Sciatic nerve (tissue), 2 donors: ENCODE results near the gene IFNGR1. TPM values are rescaled to one million over a fixed set of nuclear protein-coding genes. Genes with fewer than 3 reads are reported as not detected.

Experiments used
- ATAC-seq: fragments of 200-7000 bp; cut with Tn5 transposase; one replicate; pipeline ENCODE4 v1.9.1; 2020; ENCODE audit warnings: mild to moderate bottlenecking, moderate library complexity
- DNase-seq: peaks from one replicate; pipeline ENCODE4 v3.0.0-alpha.2; 2020; ENCODE audit warnings: low spot score
- intact Hi-C: fragments of 100-400 bp; cut with DNase I; formaldehyde crosslinking; loops from one replicate; pipeline ENCODE4 v1.14.2; 2022
- total RNA-seq: library from RNA; stranded (reverse); fragmentation: NEBNext Ultra II Directional; extraction: Animal tissue kit (Norgen Biotek cat#: 25700); gene quantifications from one replicate; pipeline ENCODE4 v1.2.1, GENCODE V29; 2021
- donor health status: DM: no; HTN: no; CAD: no.
- donor health status: DM: no; HTN: no; CAD: no.

IFNGR1 gene
- total RNA-seq, 1 donor from 2014 or later, result 95.2 TPM

DNA sequence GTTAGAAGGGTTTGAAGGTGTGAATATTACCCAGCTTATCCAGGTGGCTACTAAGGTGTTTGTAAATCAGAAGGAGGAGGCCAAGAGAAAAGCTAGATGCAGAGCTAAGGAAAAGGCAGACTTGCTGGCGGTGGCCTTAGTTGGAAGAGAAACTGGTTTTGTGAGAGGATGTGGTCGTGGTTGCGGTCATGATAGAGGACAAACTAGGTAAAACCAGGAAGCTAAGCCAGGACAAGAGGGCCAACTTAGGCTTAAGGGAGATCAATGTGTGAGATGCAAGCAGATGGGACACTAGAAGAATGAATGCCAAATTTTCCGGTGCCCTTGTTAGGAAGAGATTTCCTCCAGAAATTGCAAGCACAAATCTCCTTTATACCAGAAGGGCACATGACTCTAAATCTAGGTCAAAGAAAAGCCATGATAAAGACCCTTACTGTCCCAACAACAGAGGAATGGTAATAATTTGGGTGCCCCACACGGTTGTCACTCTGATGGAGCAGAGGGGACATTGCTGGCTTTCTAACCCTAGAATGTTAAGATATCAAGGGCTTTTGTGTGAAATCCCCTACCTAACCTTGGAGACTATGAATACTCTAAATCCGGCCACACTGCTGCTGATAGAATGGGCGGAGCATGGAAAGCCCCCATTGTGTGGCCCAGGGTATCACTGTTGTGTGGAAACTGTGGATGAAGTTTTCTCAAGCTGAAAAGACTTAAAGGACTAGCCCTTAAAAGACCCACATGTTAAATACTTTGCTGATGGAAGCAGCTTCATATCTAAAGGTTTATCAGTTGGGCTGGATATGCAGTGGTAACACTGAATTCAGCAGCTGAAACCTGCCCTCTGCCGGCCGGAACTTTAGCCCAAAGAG is 53.6 kb downstream of the IFNGR1 start:
- intact Hi-C loops, result no loop called here
- ATAC-seq (no peak), DNase-seq (no peak)

DNA sequence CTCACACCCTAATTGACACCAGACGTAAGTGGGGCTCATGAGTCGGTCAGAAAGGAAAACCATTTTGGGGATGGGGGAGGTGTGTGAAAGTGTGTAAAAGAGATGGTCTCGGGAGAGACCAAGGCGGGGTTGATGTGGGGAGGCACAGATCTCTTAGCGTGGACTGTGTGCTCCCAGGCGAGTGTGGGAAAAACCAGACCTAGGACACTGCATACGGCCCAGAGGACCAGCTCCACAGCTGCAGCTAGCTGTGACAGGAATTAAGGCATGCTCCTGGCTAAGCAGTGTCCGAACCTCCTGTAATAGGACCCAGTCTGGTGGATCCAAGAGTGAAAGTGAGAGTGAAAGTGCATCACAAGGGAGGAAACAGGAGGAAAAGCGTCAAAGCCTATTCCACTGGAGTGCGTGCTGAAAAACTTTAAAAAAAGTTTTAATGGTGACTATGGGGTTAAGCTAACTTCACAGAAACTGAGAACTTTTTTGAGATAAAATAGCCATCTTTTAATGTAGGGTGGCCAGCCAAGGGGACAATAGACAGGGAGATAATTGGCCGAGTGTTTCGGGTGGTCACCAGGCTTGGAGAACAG is 55.4 kb downstream of the IFNGR1 start:
- intact Hi-C loops, result no loop called here
- DNase-seq (no peak), ATAC-seq (no peak)

DNA sequence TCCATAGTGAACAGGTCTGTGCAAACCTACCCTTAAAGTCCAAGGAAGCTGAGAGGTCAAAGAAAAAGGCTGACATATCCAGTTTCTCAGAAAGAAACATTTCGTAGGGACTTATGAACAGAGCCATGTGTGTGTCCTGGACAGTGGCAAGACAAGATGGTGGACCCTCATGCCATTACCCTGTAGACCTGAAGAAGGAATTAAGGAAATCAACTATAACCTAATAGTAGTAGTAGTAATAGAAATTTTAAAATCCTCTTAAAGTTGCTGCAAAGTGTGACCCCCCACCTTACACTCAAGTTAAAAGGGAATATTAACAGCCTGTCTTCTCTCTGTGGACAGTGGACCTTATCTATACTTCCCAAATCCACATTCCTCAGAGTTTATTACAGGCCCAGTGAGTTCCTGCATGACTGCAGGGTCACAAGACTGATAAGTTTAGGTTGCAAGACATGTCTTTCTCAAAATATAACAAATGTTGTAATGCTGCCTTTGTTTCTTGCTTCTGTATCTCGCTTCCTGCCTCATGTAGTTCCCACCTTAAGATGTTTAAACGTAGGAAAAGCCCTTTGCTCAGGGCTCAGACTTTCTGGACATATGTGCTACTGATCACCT is 56.4 kb downstream of the IFNGR1 start:
- DNase-seq (no peak), ATAC-seq (no peak)
- intact Hi-C loops, result no loop called here

DNA sequence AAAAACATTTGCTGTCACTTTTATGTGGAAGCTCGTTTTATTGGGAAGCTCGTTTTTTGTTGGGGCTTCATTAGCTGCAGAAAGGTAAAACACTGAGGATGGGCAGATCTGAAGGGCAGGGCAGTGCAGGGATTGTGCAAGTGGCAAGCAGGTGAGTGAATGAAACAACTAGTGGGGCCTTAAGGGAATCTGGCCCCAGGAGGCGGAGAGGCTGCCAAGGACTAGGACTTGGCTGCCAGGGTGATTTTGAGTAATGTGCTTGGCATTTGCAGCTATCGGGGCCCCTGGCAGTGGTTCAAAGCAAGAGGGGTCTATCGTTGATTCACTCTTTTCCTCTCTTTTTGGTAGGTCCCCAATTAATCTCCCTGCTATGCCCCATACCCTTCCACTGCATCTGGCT is 57.2 kb downstream of the IFNGR1 start:
- DNase-seq (no peak), ATAC-seq (no peak)
- intact Hi-C loops, result no loop called here

DNA sequence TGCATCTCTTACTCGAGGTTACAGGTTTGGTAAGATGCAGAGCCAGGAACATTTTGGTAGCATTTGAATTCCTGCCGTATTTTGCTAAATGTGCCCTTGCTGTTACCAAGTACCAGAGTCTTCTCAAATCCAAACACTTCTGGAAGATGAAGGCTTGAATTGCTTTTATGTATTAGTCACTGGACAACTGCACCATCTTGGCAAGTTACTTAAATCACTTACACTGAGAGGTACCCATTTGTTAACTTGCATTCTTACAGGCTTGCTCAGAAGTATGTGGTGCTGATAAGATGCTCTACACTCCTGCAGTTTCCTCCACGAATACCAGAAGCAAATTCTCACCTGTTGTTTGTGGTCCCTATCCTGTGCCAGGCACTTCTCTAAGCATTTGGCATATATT is 58.4 kb downstream of the IFNGR1 start:
- DNase-seq, result no peak
- ATAC-seq, result no peak
- intact Hi-C loops, result no loop called here

DNA sequence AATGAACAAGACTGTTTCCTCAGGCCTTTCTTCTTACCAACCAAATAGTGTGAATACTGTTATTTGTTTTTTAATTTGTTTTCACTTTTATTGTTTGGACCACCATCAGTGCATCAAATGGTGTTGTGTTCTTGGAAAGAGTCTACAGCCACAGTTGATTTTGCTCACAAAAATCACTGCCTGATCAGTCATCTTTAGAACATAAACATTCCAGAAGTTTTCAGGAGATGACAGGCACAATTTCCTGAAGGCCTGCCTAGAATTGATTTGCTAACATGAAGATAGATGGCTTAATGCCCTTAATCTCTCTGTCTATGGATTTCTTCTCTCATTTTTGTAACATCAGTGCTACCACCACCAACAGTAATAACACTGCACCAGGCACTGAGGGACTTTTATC is 59.3 kb downstream of the IFNGR1 start:
- DNase-seq (no peak), ATAC-seq (no peak)
- intact Hi-C loops, result no loop called here

DNA sequence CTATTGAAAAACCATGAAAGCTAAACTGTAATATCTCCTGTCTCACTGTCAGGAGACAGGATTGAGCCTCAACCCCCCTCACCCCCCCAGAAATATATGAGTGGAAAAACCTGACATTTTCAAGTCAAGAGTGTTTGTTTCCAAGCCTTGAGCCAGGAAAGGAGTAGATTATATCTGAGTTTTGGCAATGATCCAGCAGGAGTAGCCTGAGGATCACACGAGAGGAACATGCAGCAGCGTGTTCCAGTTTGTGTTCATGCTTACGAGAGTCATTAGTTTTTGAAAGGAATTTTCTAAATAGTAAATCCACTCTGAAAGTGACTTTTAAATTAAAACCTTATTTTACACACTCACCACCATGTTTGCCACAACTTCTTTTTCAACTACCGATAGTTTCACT is 61.6 kb downstream of the IFNGR1 start:
- DNase-seq (no peak), ATAC-seq (no peak)
- intact Hi-C loops, result no loop called here

- no peak for ATAC-seq
Measured at GRCh38 chr6:137156650-137157049, 62.5 kb downstream of the IFNGR1 start.

GRCh38 chr6:137155830-137156229 is 63.4 kb downstream of the IFNGR1 start:
- no peak for ATAC-seq
- intact Hi-C loops, result no loop called here
- DNase-seq, result no peak

More at GRCh38 chr6:137156650-137157049, 62.5 kb downstream of the IFNGR1 start:
- no peak for DNase-seq
- intact Hi-C loops, result no loop called here

DNA sequence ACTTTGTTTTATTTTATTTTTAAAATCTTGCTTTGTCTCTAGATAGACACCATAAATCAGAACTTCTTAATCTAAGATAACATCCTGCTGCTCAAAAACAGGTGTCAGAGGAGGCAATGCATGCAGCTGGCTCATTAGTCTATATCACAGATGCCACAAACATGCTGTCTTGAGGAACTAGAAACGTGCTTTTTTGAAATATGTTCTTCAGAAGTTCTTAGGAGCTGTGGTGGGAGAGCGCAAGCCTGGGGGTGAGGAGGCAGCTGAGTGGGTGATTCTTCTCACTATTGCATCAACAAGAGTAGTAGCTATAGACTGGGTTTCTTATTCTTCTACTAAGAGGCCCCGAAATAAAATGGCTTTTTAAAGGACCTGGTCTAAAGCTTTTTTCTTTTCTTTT is 69.1 kb downstream of the IFNGR1 start:
- ATAC-seq, result no peak
- DNase-seq, result no peak
- intact Hi-C loops, result no loop called here

- intact Hi-C loops, result no loop called here
- no peak for DNase-seq
- ATAC-seq, result no peak
Measured at GRCh38 chr6:137149035-137149393, 70.2 kb downstream of the IFNGR1 start.

DNA sequence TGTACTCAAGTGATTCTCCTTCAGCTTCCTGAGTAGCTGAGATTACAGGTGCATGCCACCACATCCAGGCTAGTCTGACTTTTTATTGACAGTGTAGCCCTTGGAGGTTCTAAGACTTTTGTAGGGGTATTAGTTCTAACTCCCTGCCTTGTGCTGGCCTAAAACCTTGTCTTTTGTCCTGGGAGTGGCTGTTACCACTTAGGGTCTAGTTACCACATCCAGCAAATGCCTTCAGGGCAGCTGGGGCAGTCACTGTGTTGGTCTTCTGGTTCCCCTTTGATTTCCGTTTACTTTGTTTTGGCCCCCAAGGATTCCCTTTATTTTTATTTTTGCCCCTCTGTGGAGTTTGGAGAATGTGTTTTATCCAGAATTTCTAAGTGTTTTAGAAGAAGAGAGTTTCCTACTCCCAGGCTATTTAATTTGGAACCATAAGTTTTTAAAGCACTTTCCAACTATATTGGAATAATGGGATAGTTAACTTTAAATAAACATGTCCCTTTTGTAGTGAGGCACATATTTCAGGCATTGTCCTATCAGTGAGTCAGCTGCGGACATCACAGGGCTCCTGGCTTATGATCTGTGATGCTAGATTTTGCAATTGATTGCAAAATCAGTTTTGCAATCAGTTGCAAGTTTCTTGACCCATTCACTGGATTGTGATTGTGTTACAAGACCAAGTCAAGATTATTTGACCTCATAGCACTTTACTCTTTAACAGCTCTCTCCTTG is 70.7 kb downstream of the IFNGR1 start:
- ATAC-seq, result peak; percentile 95
- intact Hi-C loops, result no loop called here
- DNase-seq, result no peak

Other genes starting within 250 kb of the IFNGR1 start
- 3.3 TPM for gene IL20RA, start 174.4 kb downstream of the IFNGR1 start, total RNA-seq
- not detected for gene IL22RA2, start 45.7 kb downstream of the IFNGR1 start, total RNA-seq